Heart left ventricle (tissue), 13 donors: ENCODE results near the gene MAP1LC3A.

Experiments
- POLR2A ChIP-seq, 2 donors: fragments of 450-650 bp; IDR thresholded peaks; one replicate each; pipeline ENCODE4 v1.6.1; 2017; ENCODE audit warnings: antibody characterized with exemption in 2 of 2, mild to moderate bottlenecking in 2 of 2, moderate library complexity in 2 of 2
- TF ChIP-seq, protein P1 (sequence below), 12 donors: fragments of 200-600 bp; sonication (generic) in 4 of 12; IDR thresholded peaks; one replicate each; pipeline versions ENCODE4 v1.5.0 to v1.8.0; 2018 to 2022; ENCODE audit warnings: antibody characterized with exemption in 12 of 12, mild to moderate bottlenecking in 5 of 12
- donor health status: ischemic (EF 13 %, LVEDD 7.1; RV severe dilation, severe dysfunction).
- donor health status: DM: no; HTN: yes; CAD: no.
- donor health status: DM: no; HTN: no; CAD: no.
- donor health status: ischemic (EF 25% LVEDD 6.9; RV normal size, moderate dysfunction).
- donor health status: ischemic (EF 25% LVEDD 5.7; RV mildly dilated, moderate dysfunction).
- donor health status: ischemic (EF 35%, LVEDD 5.7; RV mildly dilated, moderate dysfunction).
- donor health status: nonischemic (EF 11% LVEDD 7.7; RV severe dilation, severe dysfunction).
- donor health status: DM: yes; HTN: yes; CAD: no.
- donor health status: PGD.
- donor health status: ischemic (EF 29% LVEDD 5.4; RV normal size, mild dysfunction).
- donor health status: nonischemic (EF 23%, LVEDD 6.1; RV moderate dilation, normal function).

GRCh38 chr20:34604980-34605788 is 46.7 kb downstream of the MAP1LC3A start:
- TF ChIP-seq, protein P1, sequence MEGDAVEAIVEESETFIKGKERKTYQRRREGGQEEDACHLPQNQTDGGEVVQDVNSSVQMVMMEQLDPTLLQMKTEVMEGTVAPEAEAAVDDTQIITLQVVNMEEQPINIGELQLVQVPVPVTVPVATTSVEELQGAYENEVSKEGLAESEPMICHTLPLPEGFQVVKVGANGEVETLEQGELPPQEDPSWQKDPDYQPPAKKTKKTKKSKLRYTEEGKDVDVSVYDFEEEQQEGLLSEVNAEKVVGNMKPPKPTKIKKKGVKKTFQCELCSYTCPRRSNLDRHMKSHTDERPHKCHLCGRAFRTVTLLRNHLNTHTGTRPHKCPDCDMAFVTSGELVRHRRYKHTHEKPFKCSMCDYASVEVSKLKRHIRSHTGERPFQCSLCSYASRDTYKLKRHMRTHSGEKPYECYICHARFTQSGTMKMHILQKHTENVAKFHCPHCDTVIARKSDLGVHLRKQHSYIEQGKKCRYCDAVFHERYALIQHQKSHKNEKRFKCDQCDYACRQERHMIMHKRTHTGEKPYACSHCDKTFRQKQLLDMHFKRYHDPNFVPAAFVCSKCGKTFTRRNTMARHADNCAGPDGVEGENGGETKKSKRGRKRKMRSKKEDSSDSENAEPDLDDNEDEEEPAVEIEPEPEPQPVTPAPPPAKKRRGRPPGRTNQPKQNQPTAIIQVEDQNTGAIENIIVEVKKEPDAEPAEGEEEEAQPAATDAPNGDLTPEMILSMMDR (IDR thresholded peaks at IDR 0.05), result no peak
- TF ChIP-seq POLR2A (IDR thresholded peaks at IDR 0.05), result no peak
